Gastrocnemius medialis (tissue), 4 donors: ENCODE measurements around the gene TEX264. TPM values are rescaled to one million over a fixed set of nuclear protein-coding genes. Genes with fewer than 3 reads are reported as not detected.

ENCODE experiments used
- ATAC-seq, 2 donors: fragments of 150-250 bp; one replicate each; pipeline ENCODE4 v1.9.1; 2016
- DNase-seq, 2 donors: peaks; one replicate each; pipeline ENCODE4 v3.0.0-alpha.2; 2019
- H3K27ac ChIP-seq, 4 donors: fragments of 200-600 bp; sonication (generic); 1 replicate in 1 of 4; 2 replicates in 3 of 4; pipeline ENCODE4 v1.5.1; 2016 to 2018; ENCODE audit warnings: mild to moderate bottlenecking in 2 of 4, moderate library complexity in 1 of 4
- H3K27me3 ChIP-seq, 3 donors: fragments of 200-600 bp; sonication (generic) in 2 of 3; 1 replicate in 1 of 3; 2 replicates in 2 of 3; pipeline versions ENCODE4 v1.5.1 to v1.6.0; 2016 to 2019; ENCODE audit warnings: mild to moderate bottlenecking in 1 of 3, moderate library complexity in 1 of 3
- H3K36me3 ChIP-seq, 2 donors: fragments of 200-600 bp; sonication (generic) in 1 of 2; one replicate each; pipeline ENCODE4 v1.5.1; 2017 to 2018
- H3K4me1 ChIP-seq, 2 donors: fragments of 200-600 bp; sonication (generic) in 1 of 2; one replicate each; pipeline ENCODE4 v1.5.1; 2016 to 2017; ENCODE audit warnings: mild to moderate bottlenecking in 2 of 2
- H3K4me3 ChIP-seq, 4 donors: fragments of 200-600 bp; sonication (generic) in 3 of 4; 1 replicate in 1 of 4; 2 replicates in 3 of 4; pipeline ENCODE4 v1.5.1; 2016 to 2019; ENCODE audit warnings: mild to moderate bottlenecking in 2 of 4
- H3K9me3 ChIP-seq, 3 donors: fragments of 200-600 bp; sonication (generic) in 2 of 3; 1 replicate in 1 of 3; 2 replicates in 2 of 3; pipeline ENCODE4 v1.5.1; 2016 to 2019
- CTCF ChIP-seq, 5 experiments: fragments of 450-650 bp in 3 of 5; fragments of 200-600 bp in 2 of 5; sonication (generic) in 2 of 5; IDR thresholded peaks in 4 of 5; conservative IDR thresholded peaks in 1 of 5; 1 replicate in 4 of 5; 2 replicates in 1 of 5; pipeline ENCODE4 v1.5.1; 2016 to 2019; ENCODE audit warnings: antibody characterized with exemption in 5 of 5, mild to moderate bottlenecking in 3 of 5, moderate library complexity in 3 of 5
- POLR2A ChIP-seq, 2 donors: fragments of 450-650 bp; IDR thresholded peaks; one replicate each; pipeline ENCODE4 v1.6.1; 2017; ENCODE audit warnings: antibody characterized with exemption in 2 of 2, mild to moderate bottlenecking in 2 of 2, moderate library complexity in 2 of 2
- in situ Hi-C, 4 donors: fragments of 200-750 bp; cut with MboI; loops; one replicate each; pipeline versions ENCODE4 v1.15.0 to v1.8.0; 2017; ENCODE audit warnings: low sequenced_read_pairs in 4 of 4
- intact Hi-C: fragments of 100-400 bp; cut with DNase I; formaldehyde crosslinking; loops from one replicate; pipeline ENCODE4 v1.15.1; 2023; ENCODE audit warnings: low total_unique reads
- total RNA-seq, 4 donors: library from RNA; depleted of rRNA; stranded (reverse); fragments of >200 nt; gene quantifications; one replicate each; pipeline versions ENCODE4 v1.1.0 to v1.2.3, GENCODE V29; 2016

TEX264 gene
- total RNA-seq = 10 to 100 TPM; 43.9 to 83.5 (median 54.3) TPM

DNA sequence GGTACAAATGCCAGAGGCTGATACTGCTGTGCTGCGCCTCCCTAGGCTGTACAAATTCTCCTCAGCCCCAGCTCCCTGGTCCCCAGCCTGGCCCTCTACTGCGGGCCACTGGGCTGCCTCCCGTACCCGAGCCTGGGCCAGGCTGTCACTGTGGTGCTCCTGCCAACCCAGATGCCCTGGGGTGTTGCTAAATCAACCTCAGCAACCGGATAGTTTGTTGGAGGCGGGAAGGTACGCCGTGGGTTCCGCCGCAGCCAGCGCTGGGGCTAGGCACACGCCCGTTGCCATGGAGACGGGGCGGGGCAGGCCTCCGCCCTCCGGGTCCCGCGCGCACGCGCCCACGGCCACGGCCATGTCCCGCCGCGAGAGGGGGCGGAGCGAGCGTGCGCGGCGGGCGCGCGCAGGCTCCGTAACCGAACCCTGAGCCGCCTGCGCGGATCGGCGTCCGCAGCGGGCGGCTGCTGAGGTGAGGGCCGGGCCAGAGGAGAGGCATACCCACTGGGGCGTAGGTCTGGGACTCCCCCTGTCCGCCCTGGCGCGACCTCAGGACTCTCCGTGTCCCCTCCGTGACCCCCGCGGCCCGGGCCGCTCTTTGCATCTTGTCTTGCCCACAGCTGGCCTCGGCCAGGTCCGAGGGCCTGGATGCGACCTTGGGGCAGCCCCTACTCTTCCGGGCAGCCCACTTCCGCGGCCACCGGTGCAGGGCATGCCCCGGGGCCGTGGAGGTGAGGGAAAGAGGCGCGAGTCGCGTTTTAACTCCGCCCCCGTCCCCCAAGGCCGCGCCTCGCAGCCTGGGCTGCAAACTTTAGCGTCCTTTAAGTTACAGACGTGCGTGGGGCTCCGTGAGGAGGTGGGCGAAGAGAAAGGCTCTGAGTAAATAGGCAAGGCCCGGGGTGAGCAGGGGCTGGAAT lies at the start of gene TEX264:
Gene TEX264, plus strand, starts transcription at position 430 of the 911 bp plus-strand sequence. CDS start 3,053 bp downstream, outside the sequence.
- no peaks in the 10 kb centered on the region for H3K36me3 ChIP-seq
- H3K4me1 ChIP-seq = peaks cover 24 to 40% of the 10 kb centered on the region in 2 donors
- intact Hi-C loops (loop anchor here (2.0 kb wide), 1 partner anchor 286 kb away; the partner anchor contains the start of gene MANF), in situ Hi-C loops (loop anchor here in 1 of 4 donors (25.0 kb wide), 1 partner anchor 284 kb away; the partner anchor contains the start of genes MANF and RBM15B)
- H3K9me3 ChIP-seq = no peaks in the 10 kb centered on the region
- peak within 1 kb of the TSS; percentile 75 to 99 (median 94) for H3K4me3 ChIP-seq
- peak within 1 kb of the TSS; percentile 92 to 99 (median 96) for H3K27ac ChIP-seq
- TF ChIP-seq POLR2A (IDR thresholded peaks at IDR 0.05) (peak; percentile 85 to 87), CTCF (IDR thresholded peaks at IDR 0.05 in 4 of 5, conservative IDR thresholded peaks at IDR 0.05 in 1 of 5) (no peak)
- no peaks in the 10 kb centered on the region for H3K27me3 ChIP-seq
- ATAC-seq (peak; percentile 81), DNase-seq (peak; percentile 87 to 95)

GRCh38 chr3:51622413-51622812 lies 48.6 kb upstream of the TEX264 start:
- intact Hi-C loops (loop anchor here (10.0 kb wide), 1 partner anchor 88 kb away; the partner anchor contains the start of gene RAD54L2), in situ Hi-C loops (no loop called here)
- Histone ChIP-seq H3K27ac (peak overlapping the region; percentile 2 to 77 (median 72)), H3K27me3 (no peaks in the 10 kb centered on the region), H3K36me3 (peaks cover 0 to under 1% of the 10 kb centered on the region in 2 donors), H3K4me1 (peaks cover 28 to 35% of the 10 kb centered on the region in 2 donors), H3K4me3 (no peak overlapping the region), H3K9me3 (no peaks in the 10 kb centered on the region)
- TF ChIP-seq POLR2A (IDR thresholded peaks at IDR 0.05) (no peak), CTCF (IDR thresholded peaks at IDR 0.05 in 4 of 5, conservative IDR thresholded peaks at IDR 0.05 in 1 of 5) (no peak)
- DNase-seq (no peak), ATAC-seq (peak in 1 of 2 donors; percentile 11)

GRCh38 chr3:51622868-51623267 lies 48.2 kb upstream of the TEX264 start:
- no peak for TF ChIP-seq POLR2A (IDR thresholded peaks at IDR 0.05)
- no peak for TF ChIP-seq CTCF (IDR thresholded peaks at IDR 0.05 in 4 of 5, conservative IDR thresholded peaks at IDR 0.05 in 1 of 5)
- Histone ChIP-seq H3K27ac (peak overlapping the region in 3 of 4 donors; percentile 2 to 77 (median 75)), H3K27me3 (no peaks in the 10 kb centered on the region), H3K36me3 (peaks cover 0 to 5% of the 10 kb centered on the region in 2 donors), H3K9me3 (no peaks in the 10 kb centered on the region), H3K4me1 (peaks cover 28 to 35% of the 10 kb centered on the region in 2 donors), H3K4me3 (no peak overlapping the region)
- ATAC-seq (no peak), DNase-seq (peak in 1 of 2 donors; percentile 24)
- in situ Hi-C loops = no loop called here
- intact Hi-C loops = loop anchor here (10.0 kb wide), 1 partner anchor 88 kb away; the partner anchor contains the start of gene RAD54L2

GRCh38 chr3:51630513-51630912 lies 40.5 kb upstream of the TEX264 start:
- intact Hi-C loops (no loop called here), in situ Hi-C loops (no loop called here)
- ATAC-seq (no peak), DNase-seq (no peak)
- H3K27ac ChIP-seq = no peak overlapping the region
- H3K4me3 ChIP-seq = no peak overlapping the region
- peaks cover 0 to 72% of the 10 kb centered on the region in 2 donors for H3K36me3 ChIP-seq
- H3K9me3 ChIP-seq = no peaks in the 10 kb centered on the region
- TF ChIP-seq POLR2A (IDR thresholded peaks at IDR 0.05) (no peak), CTCF (IDR thresholded peaks at IDR 0.05 in 4 of 5, conservative IDR thresholded peaks at IDR 0.05 in 1 of 5) (no peak)
- H3K27me3 ChIP-seq = no peaks in the 10 kb centered on the region
- peaks cover 0 to 6% of the 10 kb centered on the region in 2 donors for H3K4me1 ChIP-seq
